Gastroesophageal sphincter (tissue), 3 donors: ENCODE results near the gene MCRIP2.

ENCODE experiments used
- POLR2A ChIP-seq, 2 donors: fragments of 450-650 bp; IDR thresholded peaks; one replicate each; pipeline ENCODE4 v1.6.1; 2017; ENCODE audit warnings: antibody characterized with exemption in 2 of 2, mild to moderate bottlenecking in 2 of 2, moderate library complexity in 1 of 2
- TF ChIP-seq, protein P1 (sequence below), 4 experiments: fragments of 200-600 bp in 2 of 4; fragments of 450-650 bp in 2 of 4; sonication (generic) in 1 of 4; IDR thresholded peaks; one replicate each; pipeline ENCODE4 v1.5.1; 2017 to 2019; ENCODE audit warnings: antibody characterized with exemption in 4 of 4, mild to moderate bottlenecking in 2 of 4, moderate library complexity in 2 of 4

DNA sequence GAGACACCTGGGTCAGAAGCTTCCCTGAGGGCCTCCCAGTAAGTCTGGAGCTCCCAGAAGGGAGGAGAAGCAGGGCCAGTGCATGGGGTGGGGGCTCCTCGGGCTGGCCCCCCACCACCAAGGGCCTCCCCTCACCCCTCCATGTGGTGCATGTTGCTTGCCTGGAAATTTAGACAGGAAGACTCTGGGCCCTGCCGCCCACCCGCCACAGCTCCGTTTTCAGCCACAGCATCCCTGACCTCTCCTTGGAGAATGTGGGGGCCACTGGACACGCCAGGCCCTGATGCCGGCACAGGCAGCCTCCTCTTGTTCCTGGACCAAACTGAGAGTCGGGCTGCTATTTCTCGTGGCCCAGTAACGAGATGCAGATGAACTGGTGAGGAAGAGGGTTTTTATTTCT is 2.8 kb upstream of the MCRIP2 start:
- TF ChIP-seq, protein P1, sequence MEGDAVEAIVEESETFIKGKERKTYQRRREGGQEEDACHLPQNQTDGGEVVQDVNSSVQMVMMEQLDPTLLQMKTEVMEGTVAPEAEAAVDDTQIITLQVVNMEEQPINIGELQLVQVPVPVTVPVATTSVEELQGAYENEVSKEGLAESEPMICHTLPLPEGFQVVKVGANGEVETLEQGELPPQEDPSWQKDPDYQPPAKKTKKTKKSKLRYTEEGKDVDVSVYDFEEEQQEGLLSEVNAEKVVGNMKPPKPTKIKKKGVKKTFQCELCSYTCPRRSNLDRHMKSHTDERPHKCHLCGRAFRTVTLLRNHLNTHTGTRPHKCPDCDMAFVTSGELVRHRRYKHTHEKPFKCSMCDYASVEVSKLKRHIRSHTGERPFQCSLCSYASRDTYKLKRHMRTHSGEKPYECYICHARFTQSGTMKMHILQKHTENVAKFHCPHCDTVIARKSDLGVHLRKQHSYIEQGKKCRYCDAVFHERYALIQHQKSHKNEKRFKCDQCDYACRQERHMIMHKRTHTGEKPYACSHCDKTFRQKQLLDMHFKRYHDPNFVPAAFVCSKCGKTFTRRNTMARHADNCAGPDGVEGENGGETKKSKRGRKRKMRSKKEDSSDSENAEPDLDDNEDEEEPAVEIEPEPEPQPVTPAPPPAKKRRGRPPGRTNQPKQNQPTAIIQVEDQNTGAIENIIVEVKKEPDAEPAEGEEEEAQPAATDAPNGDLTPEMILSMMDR (IDR thresholded peaks at IDR 0.05) = no peak
- no peak for TF ChIP-seq POLR2A (IDR thresholded peaks at IDR 0.05)
